Measurements from ENCODE around the gene LIMCH1. TPM values are rescaled to one million over a fixed set of nuclear protein-coding genes. Genes with fewer than 3 reads are reported as not detected.

LIMCH1 gene
- total RNA-seq, 1 experiment from 2014 or later, result 10.4 TPM

DNA sequence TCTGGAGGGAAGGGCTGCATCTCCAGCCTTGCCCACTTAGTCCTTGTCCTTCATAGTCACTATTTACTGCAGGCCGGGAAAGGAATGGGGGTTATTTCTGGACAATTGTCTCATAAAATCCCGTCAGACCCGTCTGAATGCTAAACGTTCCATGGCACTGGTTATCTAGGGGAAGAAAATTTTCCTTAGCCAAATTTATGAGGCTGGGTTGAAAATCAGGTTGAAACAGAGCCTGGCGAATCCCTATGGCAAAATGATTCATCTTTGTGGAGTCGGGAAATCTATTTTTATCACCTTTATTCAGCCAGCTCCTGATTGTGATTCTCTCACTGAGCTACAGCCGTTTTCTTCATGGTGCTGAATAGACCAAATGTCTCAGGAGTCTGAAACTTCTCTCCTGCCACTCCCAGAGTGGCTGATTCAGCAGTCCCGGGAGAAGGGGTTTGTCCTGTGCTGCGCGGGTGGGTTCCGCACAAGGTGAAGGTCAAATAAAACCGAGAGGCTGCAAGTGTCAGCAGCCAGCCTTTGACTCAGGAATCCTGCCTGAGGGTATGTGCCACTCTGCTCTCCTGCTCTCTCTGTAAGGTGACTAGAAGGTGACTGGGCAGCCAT, 1.0 kb downstream of the LIMCH1 start:
- intact Hi-C loops (cut with micrococcal nuclease), result no loop called here
- H3K27ac ChIP-seq (ENCODE audit: low read depth, low read length), result no peak overlapping the region
- POLR2A ChIA-PET, result no interaction called here

DNA sequence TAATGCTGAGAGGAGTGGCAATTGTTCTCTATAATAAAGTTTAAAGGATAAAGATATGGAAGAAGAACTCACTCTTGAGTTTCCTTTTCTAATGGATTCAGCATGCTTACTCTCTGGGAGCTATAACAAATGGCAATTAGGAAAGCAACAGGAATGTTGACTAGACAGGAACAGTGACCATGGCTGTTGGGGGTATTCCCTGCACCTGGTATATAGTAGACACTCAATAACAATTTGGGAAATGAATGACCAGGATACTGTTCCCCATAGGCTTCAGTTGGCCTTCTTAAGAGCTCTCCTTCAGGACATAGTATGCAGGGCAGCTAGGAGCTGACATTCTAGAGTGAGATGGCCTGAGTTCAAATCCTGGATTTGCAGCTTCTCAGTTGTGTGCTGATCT, 1.8 kb downstream of the LIMCH1 start:
- DNase-seq (ENCODE audit: low read depth, low spot score) (no peak), ATAC-seq (no peak)
- Histone ChIP-seq H3K27me3 (ENCODE audit: insufficient read depth, low read length) (no peaks in the 10 kb centered on the region), H3K4me1 (ENCODE audit: control insufficient read depth in 1 of 2, insufficient read depth in 2 of 2, low read length in 2 of 2) (no peaks in the 10 kb centered on the region), H4K20me1 (ENCODE audit: insufficient read depth) (no peaks in the 10 kb centered on the region), H3K9me2 (ENCODE audit: insufficient read depth) (no peaks in the 10 kb centered on the region), H3K4me2 (ENCODE audit: low read length) (no peak overlapping the region), H3K4me3 (replicated peaks in 1 of 2; ENCODE audit: low read depth in 1 of 2, low read length in 2 of 2) (no peak overlapping the region), H3K36me3 (ENCODE audit: control insufficient read depth in 1 of 2, insufficient read depth in 2 of 2, low read length in 2 of 2) (no peaks in the 10 kb centered on the region), H2AFZ (ENCODE audit: low read depth, low read length, poor library complexity, severe bottlenecking) (no peak overlapping the region), H3K27ac (ENCODE audit: low read depth, low read length) (no peak overlapping the region), H3K9me3 (ENCODE audit: control insufficient read depth in 1 of 2, insufficient read depth in 1 of 2, low read depth in 1 of 2, low read length in 2 of 2) (no peaks in the 10 kb centered on the region), H3K79me2 (ENCODE audit: insufficient read depth, low read length) (no peaks in the 10 kb centered on the region), H3K9ac (ENCODE audit: low read length) (no peak overlapping the region)
- CTCF ChIA-PET, result no interaction called here
- POLR2A ChIA-PET, result no interaction called here
- no TSS peak for BruUV-seq (replicated peaks)
- intact Hi-C loops (cut with micrococcal nuclease), result no loop called here
- RAD21 ChIA-PET (ENCODE audit: low non-redundant PET in 1 of 2, low total read pairs in 2 of 2, uncharacterized antibody in 2 of 2, unreplicated experiment in 2 of 2), result no interaction called here
- TF ChIP-seq FOSL1 (IDR thresholded peaks at IDR 0.05; ENCODE audit: low read depth), result no peak
- TF ChIP-seq ZFX (IDR thresholded peaks at IDR 0.05), result no peak
- TF ChIP-seq EZH2 (IDR thresholded peaks at IDR 0.05), result no peak
- TF ChIP-seq CEBPB (IDR thresholded peaks at IDR 0.05; ENCODE audit: low read depth), result no peak
- TF ChIP-seq ELF1 (IDR thresholded peaks at IDR 0.05; ENCODE audit: borderline replicate concordance, low read depth), result no peak
- no peak for TF ChIP-seq MAX (IDR thresholded peaks at IDR 0.05)
- TF ChIP-seq SP1 (IDR thresholded peaks at IDR 0.05; ENCODE audit: low read depth), result no peak
- TF ChIP-seq RAD21 (IDR thresholded peaks at IDR 0.05; ENCODE audit: low read depth), result no peak
- no peak for TF ChIP-seq POLR2A (IDR thresholded peaks at IDR 0.05; ENCODE audit: borderline replicate concordance, extremely low read depth, insufficient read depth, insufficient read length)
- TF ChIP-seq EZH2phosphoT487 (IDR thresholded peaks at IDR 0.05; ENCODE audit: borderline replicate concordance), result no peak
- TF ChIP-seq ZNF274 (IDR thresholded peaks at IDR 0.05; ENCODE audit: low read depth, low read length), result no peak
- TF ChIP-seq, protein P1, sequence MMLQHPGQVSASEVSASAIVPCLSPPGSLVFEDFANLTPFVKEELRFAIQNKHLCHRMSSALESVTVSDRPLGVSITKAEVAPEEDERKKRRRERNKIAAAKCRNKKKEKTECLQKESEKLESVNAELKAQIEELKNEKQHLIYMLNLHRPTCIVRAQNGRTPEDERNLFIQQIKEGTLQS (IDR thresholded peaks at IDR 0.05), result no peak
- no peak for TF ChIP-seq ZBTB33 (IDR thresholded peaks at IDR 0.05; ENCODE audit: extremely low read depth, insufficient replicate concordance, low read length)

More for the DNA sequence above, 1.0 kb downstream of the LIMCH1 start:
- H3K9ac ChIP-seq (ENCODE audit: low read length), result no peak overlapping the region
- ChIA-PET RAD21 (ENCODE audit: low non-redundant PET in 1 of 2, low total read pairs in 2 of 2, uncharacterized antibody in 2 of 2, unreplicated experiment in 2 of 2) (no interaction called here), CTCF (no interaction called here)
- H3K79me2 ChIP-seq (ENCODE audit: insufficient read depth, low read length), result no peaks in the 10 kb centered on the region
- H3K9me3 ChIP-seq (ENCODE audit: control insufficient read depth in 1 of 2, insufficient read depth in 1 of 2, low read depth in 1 of 2, low read length in 2 of 2), result no peaks in the 10 kb centered on the region
- H3K4me3 ChIP-seq (replicated peaks in 1 of 2; ENCODE audit: low read depth in 1 of 2, low read length in 2 of 2), result no peak overlapping the region
- H4K20me1 ChIP-seq (ENCODE audit: insufficient read depth), result no peaks in the 10 kb centered on the region
- ATAC-seq (no peak), DNase-seq (ENCODE audit: low read depth, low spot score) (no peak)
- H3K4me2 ChIP-seq (ENCODE audit: low read length), result no peak overlapping the region
- H3K4me1 ChIP-seq (ENCODE audit: control insufficient read depth in 1 of 2, insufficient read depth in 2 of 2, low read length in 2 of 2), result no peaks in the 10 kb centered on the region
- no TSS peak for BruUV-seq (replicated peaks)
- no peaks in the 10 kb centered on the region for H3K9me2 ChIP-seq (ENCODE audit: insufficient read depth)
- H2AFZ ChIP-seq (ENCODE audit: low read depth, low read length, poor library complexity, severe bottlenecking), result no peak overlapping the region
- no peaks in the 10 kb centered on the region for H3K36me3 ChIP-seq (ENCODE audit: control insufficient read depth in 1 of 2, insufficient read depth in 2 of 2, low read length in 2 of 2)
- H3K27me3 ChIP-seq (ENCODE audit: insufficient read depth, low read length), result no peaks in the 10 kb centered on the region
- TF ChIP-seq, protein P1 (IDR thresholded peaks at IDR 0.05), result no peak
- TF ChIP-seq CEBPB (IDR thresholded peaks at IDR 0.05; ENCODE audit: low read depth) (no peak), POLR2A (IDR thresholded peaks at IDR 0.05; ENCODE audit: borderline replicate concordance, extremely low read depth, insufficient read depth, insufficient read length) (no peak), JUND (IDR thresholded peaks at IDR 0.05) (no peak), EGR1 (IDR thresholded peaks at IDR 0.05; ENCODE audit: low read depth) (no peak), YY1 (IDR thresholded peaks at IDR 0.05; ENCODE audit: extremely low read depth, insufficient replicate concordance, low read depth, low read length) (no peak), ZFX (IDR thresholded peaks at IDR 0.05) (no peak)
